Measurements from ENCODE around the gene MVB12B. TPM values are rescaled to one million over a fixed set of nuclear protein-coding genes. Genes with fewer than 3 reads are reported as not detected.

MVB12B gene
- total RNA-seq, 1 experiment from 2014 or later, result 9.4 TPM

DNA sequence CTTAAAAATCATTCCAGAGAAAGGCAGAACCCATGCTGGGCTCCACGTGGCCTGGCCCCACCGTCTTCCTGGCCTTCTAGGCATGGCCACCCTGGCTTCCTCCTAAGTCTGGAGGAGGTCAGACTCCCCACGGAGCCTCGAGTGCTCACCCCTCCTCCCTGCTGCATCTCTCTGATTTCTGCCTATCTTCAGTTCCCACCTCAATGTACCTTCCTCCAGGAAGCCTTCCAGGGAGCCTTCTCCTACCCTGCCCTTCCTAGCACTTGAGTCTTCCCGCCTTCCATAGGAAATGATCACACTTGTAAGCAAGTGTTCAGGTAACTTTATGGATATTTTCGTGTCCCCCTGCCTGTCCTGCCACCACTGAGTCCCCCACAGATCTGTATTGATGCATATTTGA, 92.0 kb downstream of the MVB12B start:
- intact Hi-C loops (cut with micrococcal nuclease; ENCODE audit: unreplicated experiment) (no loop called here), in situ Hi-C loops (cut with HindIII; ENCODE audit: low pct_unique_long_range_greater_than_20kb, low sequenced_read_pairs) (no loop called here)
- H3K4me3 ChIP-seq (ENCODE audit: low read depth in 2 of 2, low read length in 2 of 2), result no peak overlapping the region
- TF ChIP-seq CTCF (IDR thresholded peaks at IDR 0.05) (no peak), SIN3A (IDR thresholded peaks at IDR 0.05; ENCODE audit: borderline replicate concordance, insufficient read depth, low read depth, low read length) (no peak), TCF7L2 (IDR thresholded peaks at IDR 0.05; ENCODE audit: low read depth, low read length) (no peak), POLR2AphosphoS5 (IDR thresholded peaks at IDR 0.05; ENCODE audit: low read depth, low read length) (no peak)
- TF ChIP-seq, protein P1, sequence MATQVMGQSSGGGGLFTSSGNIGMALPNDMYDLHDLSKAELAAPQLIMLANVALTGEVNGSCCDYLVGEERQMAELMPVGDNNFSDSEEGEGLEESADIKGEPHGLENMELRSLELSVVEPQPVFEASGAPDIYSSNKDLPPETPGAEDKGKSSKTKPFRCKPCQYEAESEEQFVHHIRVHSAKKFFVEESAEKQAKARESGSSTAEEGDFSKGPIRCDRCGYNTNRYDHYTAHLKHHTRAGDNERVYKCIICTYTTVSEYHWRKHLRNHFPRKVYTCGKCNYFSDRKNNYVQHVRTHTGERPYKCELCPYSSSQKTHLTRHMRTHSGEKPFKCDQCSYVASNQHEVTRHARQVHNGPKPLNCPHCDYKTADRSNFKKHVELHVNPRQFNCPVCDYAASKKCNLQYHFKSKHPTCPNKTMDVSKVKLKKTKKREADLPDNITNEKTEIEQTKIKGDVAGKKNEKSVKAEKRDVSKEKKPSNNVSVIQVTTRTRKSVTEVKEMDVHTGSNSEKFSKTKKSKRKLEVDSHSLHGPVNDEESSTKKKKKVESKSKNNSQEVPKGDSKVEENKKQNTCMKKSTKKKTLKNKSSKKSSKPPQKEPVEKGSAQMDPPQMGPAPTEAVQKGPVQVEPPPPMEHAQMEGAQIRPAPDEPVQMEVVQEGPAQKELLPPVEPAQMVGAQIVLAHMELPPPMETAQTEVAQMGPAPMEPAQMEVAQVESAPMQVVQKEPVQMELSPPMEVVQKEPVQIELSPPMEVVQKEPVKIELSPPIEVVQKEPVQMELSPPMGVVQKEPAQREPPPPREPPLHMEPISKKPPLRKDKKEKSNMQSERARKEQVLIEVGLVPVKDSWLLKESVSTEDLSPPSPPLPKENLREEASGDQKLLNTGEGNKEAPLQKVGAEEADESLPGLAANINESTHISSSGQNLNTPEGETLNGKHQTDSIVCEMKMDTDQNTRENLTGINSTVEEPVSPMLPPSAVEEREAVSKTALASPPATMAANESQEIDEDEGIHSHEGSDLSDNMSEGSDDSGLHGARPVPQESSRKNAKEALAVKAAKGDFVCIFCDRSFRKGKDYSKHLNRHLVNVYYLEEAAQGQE (IDR thresholded peaks at IDR 0.05; ENCODE audit: insufficient read depth in 1 of 2, low read depth in 2 of 2, low read length in 1 of 2), result no peak
- peaks cover 3% of the 10 kb centered on the region; the same call in 1 of the 2 replicates for H3K4me1 ChIP-seq (ENCODE audit: control insufficient read depth, insufficient read depth, low read length)
- DNase-seq (ENCODE audit: low read depth, low spot score) (no peak), ATAC-seq (no peak)
- H3K27ac ChIP-seq (ENCODE audit: low read length), result no peak overlapping the region
- H3K9me3 ChIP-seq (ENCODE audit: control insufficient read depth, insufficient read depth, low read depth, low read length), result no peaks in the 10 kb centered on the region
- no TSS peak for BruUV-seq (replicated peaks)
- H3K36me3 ChIP-seq (ENCODE audit: control insufficient read depth, insufficient read depth, low read length), result no peaks in the 10 kb centered on the region
- CTCF ChIA-PET, result no interaction called here
- POLR2A ChIA-PET, result no interaction called here
- no peaks in the 10 kb centered on the region for H3K27me3 ChIP-seq (ENCODE audit: control insufficient read depth, insufficient read depth, low read length)

GRCh38 chr9:126419475-126419874, 92.8 kb downstream of the MVB12B start:
- no peaks in the 10 kb centered on the region for H3K9me3 ChIP-seq (ENCODE audit: control insufficient read depth, insufficient read depth, low read depth, low read length)
- H3K27me3 ChIP-seq (ENCODE audit: control insufficient read depth, insufficient read depth, low read length), result no peaks in the 10 kb centered on the region
- in situ Hi-C loops (cut with HindIII; ENCODE audit: low pct_unique_long_range_greater_than_20kb, low sequenced_read_pairs), result no loop called here
- no peak for DNase-seq (ENCODE audit: low read depth, low spot score)
- BruUV-seq (replicated peaks), result no TSS peak
- CTCF ChIA-PET, result no interaction called here
- TF ChIP-seq POLR2AphosphoS5 (IDR thresholded peaks at IDR 0.05; ENCODE audit: low read depth, low read length) (no peak), SIN3A (IDR thresholded peaks at IDR 0.05; ENCODE audit: borderline replicate concordance, insufficient read depth, low read depth, low read length) (no peak), CTCF (IDR thresholded peaks at IDR 0.05) (no peak), TCF7L2 (IDR thresholded peaks at IDR 0.05; ENCODE audit: low read depth, low read length) (no peak)
- H3K36me3 ChIP-seq (ENCODE audit: control insufficient read depth, insufficient read depth, low read length), result no peaks in the 10 kb centered on the region
- peaks cover 3% of the 10 kb centered on the region; the same call in 1 of the 2 replicates for H3K4me1 ChIP-seq (ENCODE audit: control insufficient read depth, insufficient read depth, low read length)
- H3K27ac ChIP-seq (ENCODE audit: low read length), result no peak overlapping the region
- POLR2A ChIA-PET, result no interaction called here
- intact Hi-C loops (cut with micrococcal nuclease; ENCODE audit: unreplicated experiment), result no loop called here
- H3K4me3 ChIP-seq (ENCODE audit: low read depth in 2 of 2, low read length in 2 of 2), result no peak overlapping the region
- ATAC-seq, result no peak
